SK-N-MC (cell line): Measurements from ENCODE around the gene SLC29A4.

ENCODE experiments used
- DNase-seq: peaks from one replicate; pipeline ENCODE4 v3.0.0-alpha.2; 2011; ENCODE audit warnings: low read depth, low spot score
- H3K27ac ChIP-seq: fragments of 200-600 bp; sonication (generic); 2 replicates; pipeline ENCODE4 v1.5.1; 2016; ENCODE audit warnings: mixed run types
- H3K36me3 ChIP-seq: fragments of 200-600 bp; sonication (generic); 2 replicates; pipeline ENCODE4 v1.6.1; 2017; ENCODE audit warnings: antibody characterized with exemption, low read length, mixed read lengths; ENCODE audit not compliant: insufficient read depth
- H3K4me3 ChIP-seq: fragments of 200-600 bp; sonication (generic); 2 replicates; pipeline ENCODE4 v1.5.1; 2016
- H3K9ac ChIP-seq: fragments of 200-600 bp; sonication (generic); 2 replicates; pipeline ENCODE4 v1.8.0; 2017; ENCODE audit warnings: mixed run types, mixed read lengths; ENCODE audit not compliant: insufficient read length
- H3K9me3 ChIP-seq: fragments of 200-600 bp; sonication (generic); 2 replicates; pipeline ENCODE4 v1.6.1; 2017; ENCODE audit warnings: low read depth, mild to moderate bottlenecking, antibody characterized with exemption, low read length, moderate library complexity, mixed read lengths
- EZH2 ChIP-seq: fragments of 200-600 bp; sonication (generic); IDR thresholded peaks from one replicate; pipeline ENCODE4 v1.6.1; 2017; ENCODE audit warnings: antibody characterized with exemption
- FOXP2 ChIP-seq: optimal IDR thresholded peaks from 2 replicates; pipeline ENCODE3; 2011; ENCODE audit warnings: mild to moderate bottlenecking, moderate library complexity; ENCODE audit not compliant: insufficient read depth; ENCODE audit errors: extremely low read length, control extremely low read depth
- POLR2AphosphoS5 ChIP-seq: IDR thresholded peaks from 2 replicates; pipeline ENCODE4 v1.6.1; 2012; ENCODE audit warnings: mild to moderate bottlenecking, low read depth, low read length, borderline replicate concordance

Gene SLC29A4

GRCh38 chr7:5354460-5355232 lies 71.9 kb downstream of the SLC29A4 start:
- Histone ChIP-seq H3K9me3 (no peaks in the 10 kb centered on the region), H3K9ac (no peak overlapping the region), H3K36me3 (peaks cover 56% of the 10 kb centered on the region), H3K4me3 (no peak overlapping the region), H3K27ac (no peak overlapping the region)
- no peak for TF ChIP-seq EZH2
- TF ChIP-seq POLR2AphosphoS5 = no peak
- no peak for TF ChIP-seq FOXP2
- DNase-seq = no peak
